HEK293 (cell line): ENCODE results near the gene WDR77.
A peak's percentile ranks its signal among the peaks of the same experiment; 100 is the strongest.

Experiments used
- CTCF ChIA-PET: fragments of 350-600 bp; formaldehyde crosslinking; extraction: SDS; loops from one replicate; lab custom pipeline; 2021; ENCODE audit warnings: antibody characterized with exemption; lab: Yijun Ruan, JAX
- POLR2A ChIA-PET: fragments of 300-600 bp; formaldehyde crosslinking; extraction: SDS; loops from one replicate; lab custom pipeline; 2020; ENCODE audit warnings: antibody characterized with exemption, inconsistent platforms; lab: Yijun Ruan, JAX
- H3K27ac ChIP-seq: fragments of 200-500 bp; sonication (Bioruptor generic); 2 replicates; pipeline ENCODE4 v1.5.1; 2014; ENCODE audit warnings: low read depth, low read length, control low read depth, inconsistent platforms; ENCODE audit errors: extremely low read depth
- H3K36me3 ChIP-seq, 2 experiments: fragments of 200-500 bp in 1 of 2; sonication (Bioruptor generic) in 1 of 2; 1 replicate in 1 of 2; 2 replicates in 1 of 2; pipeline ENCODE4 v1.5.1; 2014 to 2017; ENCODE audit warnings: inconsistent platforms in 2 of 2, low read length in 2 of 2; ENCODE audit not compliant: control insufficient read depth in 2 of 2, insufficient read depth in 1 of 2
- H3K4me1 ChIP-seq: fragments of 200-500 bp; sonication (Bioruptor generic); 2 replicates; pipeline ENCODE4 v1.5.1; 2014; ENCODE audit warnings: mild to moderate bottlenecking, low read length, inconsistent platforms; ENCODE audit not compliant: control insufficient read depth, insufficient read depth
- H3K4me3 ChIP-seq: 2 replicates; pipeline ENCODE4 v1.5.1; 2011; ENCODE audit warnings: low read depth, mild to moderate bottlenecking, control low read depth, low read length, moderate library complexity
- H3K9me3 ChIP-seq: fragments of 200-500 bp; sonication (Bioruptor generic); 2 replicates; pipeline ENCODE4 v1.5.1; 2014; ENCODE audit warnings: low read depth, low read length, inconsistent platforms; ENCODE audit not compliant: control insufficient read depth, insufficient read depth
- BCL11B ChIP-seq: fragments of 450-650 bp; formaldehyde crosslinking; IDR thresholded peaks from 2 replicates; pipeline ENCODE4 v1.5.1; 2016; ENCODE audit warnings: low read depth, missing biosample characterization, missing genetic modification characterization
- EGR2 ChIP-seq: fragments of 450-650 bp; formaldehyde crosslinking; IDR thresholded peaks from 2 replicates; pipeline ENCODE4 v1.5.1; 2016; ENCODE audit warnings: low read depth, missing biosample characterization, missing genetic modification characterization
- IKZF3 ChIP-seq: fragments of 450-650 bp; IDR thresholded peaks from 2 replicates; pipeline ENCODE4 v1.5.0; 2018; ENCODE audit warnings: missing biosample characterization, mild to moderate bottlenecking, missing genetic modification characterization, moderate library complexity
- INSM2 ChIP-seq: fragments of 450-650 bp; formaldehyde crosslinking; IDR thresholded peaks from 2 replicates; pipeline ENCODE4 v1.5.1; 2016; ENCODE audit warnings: missing biosample characterization, missing genetic modification characterization
- KLF10 ChIP-seq: fragments of 450-650 bp; IDR thresholded peaks from 2 replicates; pipeline ENCODE4 v1.5.1; 2018; ENCODE audit warnings: missing biosample characterization, mild to moderate bottlenecking, missing genetic modification characterization
- KLF17 ChIP-seq: fragments of 450-650 bp; formaldehyde crosslinking; IDR thresholded peaks from 2 replicates; pipeline ENCODE4 v1.5.1; 2016; ENCODE audit warnings: missing biosample characterization, missing genetic modification characterization
- PATZ1 ChIP-seq: fragments of 450-650 bp; formaldehyde crosslinking; IDR thresholded peaks from 2 replicates; pipeline ENCODE4 v1.5.1; 2016; ENCODE audit warnings: missing biosample characterization, missing genetic modification characterization
- SP7 ChIP-seq: fragments of 450-650 bp; formaldehyde crosslinking; IDR thresholded peaks from 2 replicates; pipeline ENCODE4 v1.5.1; 2016; ENCODE audit warnings: missing biosample characterization, missing genetic modification characterization
- TRIM28 ChIP-seq: IDR thresholded peaks from 2 replicates; pipeline ENCODE4 v1.6.1; 2011; ENCODE audit warnings: low read length, control low read depth, borderline replicate concordance
- ZNF148 ChIP-seq: fragments of 450-650 bp; formaldehyde crosslinking; IDR thresholded peaks from 2 replicates; pipeline ENCODE4 v1.5.0; 2017; ENCODE audit warnings: missing biosample characterization, missing genetic modification characterization, borderline replicate concordance
- ZNF214 ChIP-seq: fragments of 450-650 bp; formaldehyde crosslinking; IDR thresholded peaks from 2 replicates; pipeline ENCODE4 v1.5.1; 2017; ENCODE audit warnings: missing biosample characterization, mild to moderate bottlenecking, missing genetic modification characterization, borderline replicate concordance
- ZNF26 ChIP-seq: fragments of 450-650 bp; formaldehyde crosslinking; IDR thresholded peaks from 2 replicates; pipeline ENCODE4 v1.5.1; 2016; ENCODE audit warnings: missing biosample characterization, missing genetic modification characterization
- ZNF266 ChIP-seq: fragments of 450-650 bp; formaldehyde crosslinking; IDR thresholded peaks from 2 replicates; pipeline ENCODE4 v1.5.1; 2016; ENCODE audit warnings: missing biosample characterization, missing genetic modification characterization, low read depth
- ZNF274 ChIP-seq, 2 experiments: fragments of 200-500 bp in 1 of 2; fragments of 450-650 bp in 1 of 2; sonication (Bioruptor generic) in 1 of 2; formaldehyde crosslinking in 1 of 2; IDR thresholded peaks; 2 replicates each; pipeline versions ENCODE4 v1.5.1 to v1.6.1; 2014 to 2016; ENCODE audit warnings: borderline replicate concordance in 1 of 2, inconsistent platforms in 1 of 2, low read length in 1 of 2, missing biosample characterization in 1 of 2, missing genetic modification characterization in 1 of 2
- ZNF311 ChIP-seq: fragments of 450-650 bp; formaldehyde crosslinking; IDR thresholded peaks from 2 replicates; pipeline ENCODE4 v1.5.1; 2017; ENCODE audit warnings: missing biosample characterization, missing genetic modification characterization, borderline replicate concordance
- ZNF362 ChIP-seq: fragments of 450-650 bp; formaldehyde crosslinking; IDR thresholded peaks from 2 replicates; pipeline ENCODE4 v1.5.1; 2016; ENCODE audit warnings: missing biosample characterization, missing genetic modification characterization
- ZNF404 ChIP-seq: fragments of 450-650 bp; formaldehyde crosslinking; IDR thresholded peaks from 2 replicates; pipeline ENCODE4 v1.5.1; 2017; ENCODE audit warnings: missing biosample characterization, missing genetic modification characterization
- ZNF561 ChIP-seq: fragments of 450-650 bp; IDR thresholded peaks from 2 replicates; pipeline ENCODE4 v1.5.1; 2018; ENCODE audit warnings: missing biosample characterization, missing genetic modification characterization, borderline replicate concordance
- ZNF626 ChIP-seq: fragments of 450-650 bp; sonication (Bioruptor Pico); formaldehyde crosslinking; IDR thresholded peaks from 2 replicates; pipeline ENCODE4 v1.5.1; 2018; ENCODE audit warnings: missing biosample characterization, missing genetic modification characterization, inconsistent platforms
- ZNF654 ChIP-seq: fragments of 450-650 bp; formaldehyde crosslinking; IDR thresholded peaks from 2 replicates; pipeline ENCODE4 v1.5.1; 2016; ENCODE audit warnings: low read depth, missing biosample characterization, missing genetic modification characterization
- ZNF660 ChIP-seq: fragments of 450-650 bp; IDR thresholded peaks from 2 replicates; pipeline ENCODE4 v1.5.1; 2018; ENCODE audit warnings: missing biosample characterization, mild to moderate bottlenecking, missing genetic modification characterization
- ZNF704 ChIP-seq: fragments of 450-650 bp; formaldehyde crosslinking; IDR thresholded peaks from 2 replicates; pipeline ENCODE4 v1.5.1; 2016; ENCODE audit warnings: missing biosample characterization, missing genetic modification characterization
- ZSCAN16 ChIP-seq: fragments of 450-650 bp; formaldehyde crosslinking; IDR thresholded peaks from 2 replicates; pipeline ENCODE4 v1.5.1; 2016; ENCODE audit warnings: missing biosample characterization, missing genetic modification characterization
- ZXDB ChIP-seq: fragments of 450-650 bp; formaldehyde crosslinking; IDR thresholded peaks from 2 replicates; pipeline ENCODE4 v1.5.1; 2016; ENCODE audit warnings: missing biosample characterization, missing genetic modification characterization

The WDR77 gene

GRCh38 chr1:111448918-111449702 lies at the start of gene WDR77, which contains the start of gene ATP5PB:
WDR77 (minus strand) TSS chr1:111449256; CDS start chr1:111449169, 87 bp downstream.
ATP5PB (plus strand) TSS chr1:111449464; CDS start chr1:111449542, 78 bp downstream.
- ChIA-PET POLR2A (interaction anchor here (0.6 to 1.3 kb wide), 7 partner anchors 11 to 290 kb away, joined by 3 to 7 read pairs (median 5); partner anchors contain the start of gene INKA2), CTCF (interaction anchor here (0.5 to 1.9 kb wide), 4 partner anchors 11 to 226 kb away, joined by 3 to 6 read pairs (median 4); no protein-coding TSS in a partner anchor)
- Histone ChIP-seq H3K27ac (peak within 1 kb of the TSS; percentile 54; the same call in 1 of the 2 replicates), H3K9me3 (no peaks in the 10 kb centered on the region), H3K4me1 (no peaks in the 10 kb centered on the region), H3K4me3 (peak within 1 kb of the TSS; percentile 99), H3K36me3 (peaks cover 10 to 71% of the 10 kb centered on the region in 2 experiments; a peak in 2 of 3 replicates)
- TF ChIP-seq ZNF561 (tag by site-specific recombination) (peak; percentile 89; the same call in 1 of the 2 replicates), ZNF626 (tag by site-specific recombination) (no peak), ZNF362 (tag by site-specific recombination) (peak; percentile 79), INSM2 (tag by site-specific recombination) (no peak), BCL11B (tag by site-specific recombination) (peak; percentile 98; the same call in 1 of the 2 replicates), IKZF3 (tag by site-specific recombination) (peak; percentile 65; the same call in 1 of the 2 replicates), ZNF704 (tag by site-specific recombination) (0 out of 2 replicates have a peak, but pooled peaks have one; percentile 63), SP7 (tag by site-specific recombination) (peak; percentile 7; the same call in 1 of the 2 replicates), ZNF26 (tag by site-specific recombination) (no peak), ZNF311 (tag by site-specific recombination) (no peak), PATZ1 (tag by site-specific recombination) (peak; percentile 15; the same call in 1 of the 2 replicates), ZNF654 (tag by site-specific recombination) (no peak), KLF17 (peak; percentile 7; the same call in 1 of the 2 replicates), EGR2 (no peak), ZNF214 (no peak), KLF10 (no peak), ZNF274 (IDR thresholded peaks at IDR 0.05; ENCODE audit: low read length) (no peak), ZNF274 (tag by site-specific recombination; IDR thresholded peaks at IDR 0.05; ENCODE audit: borderline replicate concordance) (no peak), ZXDB (peak; percentile 56), ZNF404 (tag by site-specific recombination) (no peak), TRIM28 (0 out of 2 replicates have a peak, but pooled peaks have one; percentile 17), ZSCAN16 (tag by site-specific recombination) (no peak), ZNF660 (tag by site-specific recombination) (no peak), ZNF266 (tag by site-specific recombination) (no peak), ZNF148 (no peak)
